K562 treated with DMSO at 1 percent for 4 hours (cell line): ENCODE data around the gene RCBTB1. TPM values are rescaled to one million over a fixed set of nuclear protein-coding genes. Genes with fewer than 3 reads are reported as not detected.

Source experiments
- total RNA-seq: library from RNA; unstranded; fragments of 300-600 nt; gene quantifications from 2 replicates; pipeline ENCODE4 v1.2.3, GENCODE V29; 2022; ENCODE audit not compliant: insufficient read depth

Gene RCBTB1
- total RNA-seq: 6.4 and 6.6 TPM in 2 replicates

GRCh38 chr13:49585220-49586157, at the start of gene RCBTB1:
TSS of gene RCBTB1 (minus strand) at chr13:49585558. CDS start at chr13:49567279, 18,279 bp downstream.

GRCh38 chr13:49627831-49628652, 42.7 kb upstream of the RCBTB1 start, which contains the start of gene ARL11:
TSS of gene ARL11 (plus strand) at chr13:49628507. CDS start at chr13:49630448, 1,941 bp downstream.

GRCh38 chr13:49495783-49496762, 89.3 kb downstream of the RCBTB1 start, which contains the start of gene PHF11:
TSS of gene PHF11 (plus strand) at chr13:49495953. CDS start at chr13:49496002, 49 bp downstream.

Other genes with a start within 250 kb of the RCBTB1 start
- 1.4 TPM in 1 of 2 replicates, not detected in the other for gene CAB39L, start 141.5 kb downstream of the RCBTB1 start, total RNA-seq
- 2.5 and 4.3 TPM in 2 replicates for gene SETDB2, start 141.3 kb downstream of the RCBTB1 start, total RNA-seq
- gene PHF11, start 89.6 kb downstream of the RCBTB1 start, total RNA-seq: 1.3 and 4.2 TPM in 2 replicates
- 0.64 TPM in 1 of 2 replicates, not detected in the other for gene ARL11, start 42.9 kb upstream of the RCBTB1 start, total RNA-seq
- gene EBPL, start 105.9 kb upstream of the RCBTB1 start, total RNA-seq: 30.5 and 31.1 TPM in 2 replicates
- 7.9 and 11.2 TPM in 2 replicates for gene KPNA3, start 207.1 kb upstream of the RCBTB1 start, total RNA-seq